KMS-11 (cell line): ENCODE data around the gene VPS50.
"Not testable (repeated sequence)": the region's sequence is repeated elsewhere in the genome, so short reads cannot be mapped to it uniquely, and the experiment has no call there.

Experiments
- H2AFZ ChIP-seq: fragments of 200-600 bp; sonication (generic); 2 replicates; pipeline ENCODE4 v1.6.1; 2016; ENCODE audit warnings: antibody characterized with exemption, mixed run types, low read depth
- H3K27ac ChIP-seq: fragments of 200-600 bp; sonication (generic); 2 replicates; pipeline ENCODE4 v1.6.1; 2016; ENCODE audit warnings: mild to moderate bottlenecking, mixed run types
- H3K27me3 ChIP-seq: fragments of 200-600 bp; sonication (generic); 2 replicates; pipeline ENCODE4 v1.6.1; 2017; ENCODE audit warnings: mild to moderate bottlenecking, low read depth, mixed run types, moderate library complexity; ENCODE audit not compliant: insufficient read depth
- H3K36me3 ChIP-seq: fragments of 200-600 bp; sonication (generic); 2 replicates; pipeline ENCODE4 v1.6.1; 2017; ENCODE audit warnings: mild to moderate bottlenecking, mixed run types; ENCODE audit not compliant: insufficient read depth
- H3K4me1 ChIP-seq: fragments of 200-600 bp; sonication (generic); 2 replicates; pipeline ENCODE4 v1.6.1; 2016; ENCODE audit warnings: mild to moderate bottlenecking, low read depth, mixed run types; ENCODE audit not compliant: poor library complexity, severe bottlenecking
- H3K4me2 ChIP-seq: fragments of 200-600 bp; sonication (generic); 2 replicates; pipeline ENCODE4 v1.7.0; 2016; ENCODE audit warnings: mild to moderate bottlenecking, mixed run types
- H3K4me3 ChIP-seq: fragments of 200-600 bp; sonication (generic); IDR thresholded peaks from 2 replicates; pipeline ENCODE4 v1.6.1; 2017; ENCODE audit warnings: low read depth, low read length, mixed read lengths; ENCODE audit not compliant: insufficient read depth
- H3K79me2 ChIP-seq: fragments of 200-600 bp; sonication (generic); 2 replicates; pipeline ENCODE4 v1.6.1; 2016; ENCODE audit warnings: low read depth, mixed run types; ENCODE audit not compliant: insufficient read depth
- H3K9ac ChIP-seq: fragments of 200-600 bp; sonication (generic); 2 replicates; pipeline ENCODE4 v1.6.1; 2016; ENCODE audit warnings: mild to moderate bottlenecking, mixed run types
- H4K20me1 ChIP-seq: fragments of 200-600 bp; sonication (generic); 2 replicates; pipeline ENCODE4 v1.6.1; 2016; ENCODE audit warnings: mild to moderate bottlenecking, mixed run types; ENCODE audit not compliant: insufficient read depth
- CTCF ChIP-seq: fragments of 200-600 bp; sonication (generic); conservative IDR thresholded peaks from 2 replicates; pipeline ENCODE4 v1.6.1; 2017; ENCODE audit warnings: low read depth, mild to moderate bottlenecking, antibody characterized with exemption, low read length, moderate library complexity, mixed read lengths

The VPS50 gene

GRCh38 chr7:93366816-93367215 lies 134.7 kb downstream of the VPS50 start:
- Histone ChIP-seq H3K4me3 (no peak overlapping the region), H3K4me2 (no peak overlapping the region), H3K27ac (no peak overlapping the region)

GRCh38 chr7:93367254-93367653 lies 135.1 kb downstream of the VPS50 start:
- TF ChIP-seq CTCF: no peak
- Histone ChIP-seq H3K4me2 (no peak overlapping the region), H3K79me2 (no peaks in the 10 kb centered on the region), H3K27ac (no peak overlapping the region), H3K36me3 (no peaks in the 10 kb centered on the region), H3K4me1 (peaks cover 4% of the 10 kb centered on the region), H4K20me1 (no peaks in the 10 kb centered on the region), H2AFZ (no peak overlapping the region), H3K4me3 (no peak overlapping the region), H3K27me3 (no peaks in the 10 kb centered on the region), H3K9ac (no peak overlapping the region)

More at GRCh38 chr7:93366816-93367215, 134.7 kb downstream of the VPS50 start:
- no peak overlapping the region for H3K9ac ChIP-seq
- H4K20me1 ChIP-seq: no peaks in the 10 kb centered on the region
- no peaks in the 10 kb centered on the region for H3K36me3 ChIP-seq
- H2AFZ ChIP-seq: no peak overlapping the region
- H3K27me3 ChIP-seq: no peaks in the 10 kb centered on the region
- peaks cover 4% of the 10 kb centered on the region for H3K4me1 ChIP-seq
- no peak for TF ChIP-seq CTCF
- H3K79me2 ChIP-seq: no peaks in the 10 kb centered on the region

- not testable (repeated sequence) for H3K4me3 ChIP-seq, H3K27me3 ChIP-seq, H3K9ac ChIP-seq, H3K4me2 ChIP-seq, H3K27ac ChIP-seq, H2AFZ ChIP-seq, H3K79me2 ChIP-seq, H3K4me1 ChIP-seq, H3K36me3 ChIP-seq, H4K20me1 ChIP-seq
Measured at GRCh38 chr7:93370937-93371336, 138.8 kb downstream of the VPS50 start.

GRCh38 chr7:93373537-93373936 lies 141.4 kb downstream of the VPS50 start:
- H3K4me1 ChIP-seq: peaks cover 6% of the 10 kb centered on the region
- no peaks in the 10 kb centered on the region for H3K27me3 ChIP-seq
- H3K4me2 ChIP-seq: no peak overlapping the region

More at GRCh38 chr7:93373537-93373936, 141.4 kb downstream of the VPS50 start:
- TF ChIP-seq CTCF: no peak
- Histone ChIP-seq H3K36me3 (no peaks in the 10 kb centered on the region), H4K20me1 (no peaks in the 10 kb centered on the region), H3K4me3 (no peak overlapping the region), H2AFZ (no peak overlapping the region), H3K27ac (no peak overlapping the region), H3K9ac (no peak overlapping the region), H3K79me2 (no peaks in the 10 kb centered on the region)
